ENCODE results near the gene SLC25A43. TPM values are rescaled to one million over a fixed set of nuclear protein-coding genes. Genes with fewer than 3 reads are reported as not detected.
"Not testable (repeated sequence)": the region's sequence is repeated elsewhere in the genome, so short reads cannot be mapped to it uniquely, and the experiment has no call there.

Gene SLC25A43
- total and polyA plus RNA-seq, 8 donors, result 3.2 to 6.5 (median 3.9) TPM

GRCh38 chrX:119427024-119427794 is 28.1 kb downstream of the SLC25A43 start:
- Histone ChIP-seq H3K36me3 (no peaks in the 10 kb centered on the region), H3K27ac (no peak overlapping the region), H3K9me3 (no peaks in the 10 kb centered on the region), H3K4me3 (no peak overlapping the region), H3K27me3 (no peaks in the 10 kb centered on the region), H3K4me1 (no peaks in the 10 kb centered on the region)
- intact Hi-C loops (cut with DNase I), result no loop called here
- FAIRE-seq (no peak), DNase-seq (no peak), ATAC-seq (peak in 3 of 4 donors; percentile 37 to 69 (median 57))
- WGBS, 2 donors, result 52 to 68% methylated on average over 9 of the region's 9 CpGs
- no peak for TF ChIP-seq CTCF (IDR thresholded peaks at IDR 0.05)

GRCh38 chrX:119427795-119428185 is 28.7 kb downstream of the SLC25A43 start:
- H3K36me3 ChIP-seq, result no peaks in the 10 kb centered on the region
- FAIRE-seq, result no peak
- 69 to 82% methylated on average over 4 of the region's 4 CpGs for WGBS, 2 donors

GRCh38 chrX:119429471-119429870 is 30.3 kb downstream of the SLC25A43 start:
- FAIRE-seq (no peak), ATAC-seq (no peak), DNase-seq (no peak)
- Histone ChIP-seq H3K27me3 (no peaks in the 10 kb centered on the region), H3K9me3 (no peaks in the 10 kb centered on the region), H3K4me1 (no peaks in the 10 kb centered on the region), H3K27ac (no peak overlapping the region), H3K4me3 (no peak overlapping the region), H3K36me3 (no peaks in the 10 kb centered on the region)
- TF ChIP-seq CTCF (IDR thresholded peaks at IDR 0.05), result no peak
- intact Hi-C loops (cut with DNase I), result no loop called here
- 50 to 75% methylated on average over 3 of the region's 4 CpGs for WGBS, 2 donors

More at GRCh38 chrX:119427795-119428185, 28.7 kb downstream of the SLC25A43 start:
- Histone ChIP-seq H3K27ac (no peak overlapping the region), H3K27me3 (no peaks in the 10 kb centered on the region), H3K4me1 (no peaks in the 10 kb centered on the region), H3K4me3 (no peak overlapping the region), H3K9me3 (no peaks in the 10 kb centered on the region)
- ATAC-seq (no peak), DNase-seq (no peak)
- no peak for TF ChIP-seq CTCF (IDR thresholded peaks at IDR 0.05)
- intact Hi-C loops (cut with DNase I), result no loop called here

GRCh38 chrX:119441295-119441694 is 42.2 kb downstream of the SLC25A43 start:
- H3K27me3 ChIP-seq; H3K4me3 ChIP-seq; H3K36me3 ChIP-seq; H3K9me3 ChIP-seq; ATAC-seq; DNase-seq; H3K4me1 ChIP-seq; intact Hi-C loops (cut with DNase I); H3K27ac ChIP-seq; FAIRE-seq: not testable (repeated sequence)
- 76 to 98% methylated on average over 9 of the region's 17 CpGs for WGBS, 2 donors

GRCh38 chrX:119442286-119442685 is 43.1 kb downstream of the SLC25A43 start:
- 59 to 77% methylated on average over 2 of the region's 2 CpGs for WGBS, 2 donors
- DNase-seq (no peak), FAIRE-seq (no peak)

More at GRCh38 chrX:119442286-119442685, 43.1 kb downstream of the SLC25A43 start:
- Histone ChIP-seq H3K9me3 (no peaks in the 10 kb centered on the region), H3K27ac (no peak overlapping the region), H3K27me3 (no peaks in the 10 kb centered on the region), H3K36me3 (no peaks in the 10 kb centered on the region), H3K4me3 (no peak overlapping the region), H3K4me1 (no peaks in the 10 kb centered on the region)
- no peak for ATAC-seq
- no peak for TF ChIP-seq CTCF (IDR thresholded peaks at IDR 0.05)
- intact Hi-C loops (cut with DNase I), result no loop called here
